ENCODE measurements around the gene TNNI2. TPM values are rescaled to one million over a fixed set of nuclear protein-coding genes. Genes with fewer than 3 reads are reported as not detected.

The TNNI2 gene
- total RNA-seq, 1 donor from 2014 or later: 1.7 TPM

- TF ChIP-seq CTCF (conservative IDR thresholded peaks at IDR 0.05): no peak
- Mint-ChIP-seq H3K36me3 (no peaks in the 10 kb centered on the region), H3K4me1 (ENCODE audit: unreplicated experiment) (no peaks in the 10 kb centered on the region), H3K27me3 (no peaks in the 10 kb centered on the region), H3K4me3 (no peak overlapping the region), H3K27ac (no peak overlapping the region), H3K9me3 (no peaks in the 10 kb centered on the region)
- no peak for DNase-seq (ENCODE audit: extremely low spot score, unreplicated experiment)
Observed at GRCh38 chr11:1858154-1858553, 19.4 kb downstream of the TNNI2 start.

- H3K27me3 Mint-ChIP-seq: no peaks in the 10 kb centered on the region
- no peaks in the 10 kb centered on the region for H3K9me3 Mint-ChIP-seq
- no peaks in the 10 kb centered on the region for H3K36me3 Mint-ChIP-seq
- DNase-seq (ENCODE audit: extremely low spot score, unreplicated experiment): no peak
- no peak overlapping the region for H3K4me3 Mint-ChIP-seq
- no peak for TF ChIP-seq CTCF (conservative IDR thresholded peaks at IDR 0.05)
- no peak overlapping the region for H3K27ac Mint-ChIP-seq
- no peaks in the 10 kb centered on the region for H3K4me1 Mint-ChIP-seq (ENCODE audit: unreplicated experiment)
Observed at GRCh38 chr11:1858576-1858975, 19.8 kb downstream of the TNNI2 start.

- H3K9me3 Mint-ChIP-seq: no peaks in the 10 kb centered on the region
- H3K4me3 Mint-ChIP-seq: no peak overlapping the region
- no peaks in the 10 kb centered on the region for H3K36me3 Mint-ChIP-seq
- H3K27ac Mint-ChIP-seq: no peak overlapping the region
- H3K4me1 Mint-ChIP-seq (ENCODE audit: unreplicated experiment): no peaks in the 10 kb centered on the region
- no peak for DNase-seq (ENCODE audit: extremely low spot score, unreplicated experiment)
- no peaks in the 10 kb centered on the region for H3K27me3 Mint-ChIP-seq
- TF ChIP-seq CTCF (conservative IDR thresholded peaks at IDR 0.05): no peak
Observed at GRCh38 chr11:1859004-1859403, 20.2 kb downstream of the TNNI2 start.

GRCh38 chr11:1860108-1860507, 21.3 kb downstream of the TNNI2 start:
- no peaks in the 10 kb centered on the region for H3K36me3 Mint-ChIP-seq
- H3K27me3 Mint-ChIP-seq: no peaks in the 10 kb centered on the region
- H3K4me3 Mint-ChIP-seq: no peak overlapping the region
- no peaks in the 10 kb centered on the region for H3K9me3 Mint-ChIP-seq
- DNase-seq (ENCODE audit: extremely low spot score, unreplicated experiment): no peak
- TF ChIP-seq CTCF (conservative IDR thresholded peaks at IDR 0.05): no peak
- no peak overlapping the region for H3K27ac Mint-ChIP-seq
- no peaks in the 10 kb centered on the region for H3K4me1 Mint-ChIP-seq (ENCODE audit: unreplicated experiment)

GRCh38 chr11:1861435-1862411, 22.9 kb downstream of the TNNI2 start:
- Mint-ChIP-seq H3K36me3 (no peaks in the 10 kb centered on the region), H3K27ac (no peak overlapping the region), H3K9me3 (no peaks in the 10 kb centered on the region), H3K4me3 (no peak overlapping the region), H3K27me3 (no peaks in the 10 kb centered on the region), H3K4me1 (ENCODE audit: unreplicated experiment) (no peaks in the 10 kb centered on the region)
- TF ChIP-seq CTCF (conservative IDR thresholded peaks at IDR 0.05): no peak
- no peak for DNase-seq (ENCODE audit: extremely low spot score, unreplicated experiment)
